NCI-H1436 (cell line): ENCODE results near the gene POF1B.
"Not testable (repeated sequence)": the region's sequence is repeated elsewhere in the genome, so short reads cannot be mapped to it uniquely, and the experiment has no call there.

Source experiments
- DNase-seq: peaks from one replicate; lab custom pipeline; 2025; lab: John Stamatoyannopoulos, UW

POF1B gene, protein sequence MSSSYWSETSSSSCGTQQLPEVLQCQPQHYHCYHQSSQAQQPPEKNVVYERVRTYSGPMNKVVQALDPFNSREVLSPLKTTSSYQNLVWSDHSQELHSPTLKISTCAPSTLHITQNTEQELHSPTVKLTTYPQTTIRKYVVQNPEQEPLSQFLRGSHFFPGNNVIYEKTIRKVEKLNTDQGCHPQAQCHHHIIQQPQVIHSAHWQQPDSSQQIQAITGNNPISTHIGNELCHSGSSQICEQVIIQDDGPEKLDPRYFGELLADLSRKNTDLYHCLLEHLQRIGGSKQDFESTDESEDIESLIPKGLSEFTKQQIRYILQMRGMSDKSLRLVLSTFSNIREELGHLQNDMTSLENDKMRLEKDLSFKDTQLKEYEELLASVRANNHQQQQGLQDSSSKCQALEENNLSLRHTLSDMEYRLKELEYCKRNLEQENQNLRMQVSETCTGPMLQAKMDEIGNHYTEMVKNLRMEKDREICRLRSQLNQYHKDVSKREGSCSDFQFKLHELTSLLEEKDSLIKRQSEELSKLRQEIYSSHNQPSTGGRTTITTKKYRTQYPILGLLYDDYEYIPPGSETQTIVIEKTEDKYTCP

DNA sequence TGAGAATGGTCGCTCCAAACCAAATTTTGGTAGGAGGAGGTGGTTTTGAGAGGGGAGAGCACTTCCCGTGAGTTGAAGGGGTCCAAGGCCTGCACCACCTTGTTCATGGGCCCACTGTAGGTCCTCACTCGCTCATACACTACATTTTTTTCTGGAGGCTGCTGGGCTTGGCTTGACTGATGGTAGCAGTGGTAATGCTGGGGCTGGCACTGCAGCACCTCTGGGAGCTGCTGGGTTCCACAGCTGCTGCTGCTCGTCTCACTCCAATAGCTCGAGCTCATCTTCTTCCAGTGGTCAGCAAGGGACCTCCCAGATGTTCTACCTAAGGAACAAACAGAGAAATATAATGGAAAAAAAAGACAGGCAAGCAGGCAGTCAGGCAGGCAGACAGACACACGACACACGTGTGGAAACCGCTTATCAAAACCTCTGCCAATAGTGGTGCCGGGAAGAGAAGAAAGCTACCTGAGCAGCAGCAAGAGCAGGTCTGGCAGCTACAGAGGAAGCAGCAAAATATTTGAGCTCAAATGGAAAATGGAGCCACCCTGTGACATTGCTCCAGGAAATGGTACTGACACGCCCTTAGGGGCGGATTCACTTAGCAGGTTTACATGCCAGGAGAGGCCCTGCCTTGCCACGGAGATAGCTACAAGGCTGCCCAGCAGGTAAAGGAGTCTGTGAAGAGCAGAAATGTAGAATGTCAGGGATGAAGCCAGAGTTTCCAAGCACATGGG lies at the start of gene POF1B:
TSS of gene POF1B (minus strand) at position 492 of the 734 bp plus-strand sequence. CDS start at position 281, 211 bp downstream.
- DNase-seq, result peak; percentile 45

- no peak for DNase-seq
Observed at GRCh38 chrX:85429066-85429465, 49.6 kb upstream of the POF1B start.

DNA sequence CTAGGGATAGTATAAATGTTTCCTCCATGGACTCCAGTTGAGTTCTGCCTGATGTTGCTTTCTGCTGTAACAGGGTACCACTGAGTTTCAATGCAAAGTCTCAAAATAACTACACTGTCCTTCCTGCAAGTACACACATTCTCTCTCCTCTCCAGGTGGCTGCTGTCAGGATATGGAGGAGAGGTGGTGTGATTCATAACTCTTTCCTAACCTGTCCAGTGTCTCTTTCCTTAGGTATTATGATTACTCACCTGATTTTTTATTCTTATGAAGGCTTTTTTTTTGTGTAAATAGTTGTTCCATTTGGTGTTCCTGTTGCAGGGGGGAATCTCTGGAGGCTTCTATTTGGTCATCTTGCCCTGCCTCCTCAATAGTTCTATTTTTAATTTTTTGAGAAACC lies 39.8 kb upstream of the POF1B start:
- no peak for DNase-seq

GRCh38 chrX:85391878-85392238 lies 12.4 kb upstream of the POF1B start:
- no peak for DNase-seq

DNA sequence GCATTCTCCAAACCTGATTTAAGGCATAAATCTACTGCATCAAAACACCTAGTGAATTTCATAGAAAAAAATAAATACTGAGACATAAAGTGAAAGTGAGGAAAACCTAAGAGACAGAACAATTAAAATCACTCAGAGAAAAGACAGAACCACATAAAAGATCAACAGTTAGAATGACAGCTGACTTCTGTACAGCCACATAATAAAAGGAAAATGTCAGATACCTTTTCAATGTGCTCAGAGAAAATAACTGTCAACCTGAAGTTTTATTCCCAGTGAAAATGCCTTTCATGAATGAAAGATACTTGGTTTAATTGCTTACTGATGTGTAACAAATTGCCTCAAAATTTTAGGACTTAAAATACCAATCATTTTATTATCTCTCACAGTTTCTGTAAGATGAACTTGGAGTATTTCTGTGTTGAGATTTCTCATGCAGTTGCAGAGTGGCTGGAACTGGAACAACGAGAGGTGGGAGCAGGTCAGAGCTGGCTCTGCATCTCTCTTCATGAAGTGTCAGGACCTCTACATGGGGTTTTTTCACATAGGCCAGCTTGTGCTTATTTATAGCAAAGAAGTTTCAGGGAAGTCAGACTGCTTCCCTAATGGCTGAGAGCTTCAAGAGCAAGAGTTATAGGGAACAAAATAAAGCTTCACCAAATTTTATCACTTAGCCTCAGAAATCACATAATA lies 11.9 kb upstream of the POF1B start:
- no peak for DNase-seq

- DNase-seq, result no peak
Observed at GRCh38 chrX:85381602-85382001, 2.1 kb upstream of the POF1B start.

DNA sequence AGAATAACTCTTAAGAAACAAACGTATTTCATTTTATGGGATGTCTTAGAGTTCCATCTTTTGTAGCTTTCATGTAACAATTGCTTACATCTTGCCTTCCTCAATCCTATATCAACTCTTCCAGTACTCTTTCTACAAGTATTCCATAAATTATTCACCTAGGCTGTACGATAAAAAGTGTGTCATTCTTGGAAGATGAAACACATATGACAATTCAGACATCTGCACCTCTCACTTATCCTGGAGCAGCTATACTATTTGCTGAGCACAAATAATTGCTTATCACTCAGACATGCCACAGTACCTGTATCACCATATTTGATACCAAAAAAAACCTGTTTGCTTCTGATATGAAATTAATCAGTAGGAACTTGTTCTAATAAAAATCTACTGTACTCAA lies 1.0 kb downstream of the POF1B start:
- peak; percentile 6 for DNase-seq

DNA sequence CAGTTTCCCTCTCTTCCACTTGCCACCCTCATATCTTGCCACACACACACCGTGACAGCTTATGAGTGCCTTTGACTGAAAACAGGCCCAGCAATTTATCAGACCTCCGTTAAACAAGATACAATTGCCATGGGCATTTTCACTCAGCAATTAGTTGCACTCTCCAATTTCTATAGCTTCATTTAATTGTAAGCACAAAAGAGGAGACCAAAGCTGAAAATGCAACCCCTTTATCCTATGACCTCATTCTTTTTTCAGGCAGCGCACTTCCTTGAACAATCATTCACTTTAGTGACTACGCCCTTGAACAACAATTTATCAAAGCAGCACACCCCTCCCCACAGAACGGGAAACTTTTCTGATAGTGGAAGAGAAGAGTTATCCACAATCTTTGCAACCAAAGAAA lies 4.1 kb downstream of the POF1B start:
- peak; percentile 83 for DNase-seq

DNA sequence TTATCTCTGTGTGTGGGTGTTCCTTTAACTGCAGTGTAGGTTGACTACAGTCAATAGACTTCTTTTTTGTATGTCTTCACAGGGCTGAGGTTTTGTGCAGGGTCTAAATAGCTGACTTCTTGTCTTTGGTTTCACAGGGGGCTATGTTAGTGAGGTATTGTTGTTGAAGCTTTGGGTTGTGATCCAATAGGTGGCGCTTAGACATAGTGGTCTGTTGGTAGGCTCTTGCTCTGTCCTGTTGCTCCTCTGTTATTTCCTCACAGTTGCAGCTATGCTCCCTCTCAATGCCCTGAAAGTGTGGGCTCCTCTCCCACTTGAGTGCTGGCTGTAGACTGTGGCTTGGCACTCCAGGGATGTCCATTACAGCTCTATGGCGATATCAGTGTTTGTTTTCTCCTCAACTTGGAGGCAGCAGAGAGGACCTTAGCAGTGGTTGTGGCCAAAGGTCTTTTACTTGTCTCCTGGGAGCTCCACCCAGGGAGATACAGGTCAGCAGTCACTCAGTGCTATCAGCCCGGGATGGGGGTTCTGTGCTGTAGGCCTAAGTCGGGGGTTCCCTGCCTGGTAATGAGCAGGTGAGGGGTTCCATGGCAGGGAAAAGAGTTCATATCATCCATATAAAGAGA lies 14.0 kb downstream of the POF1B start:
- no peak for DNase-seq

- no peak for DNase-seq
Observed at GRCh38 chrX:85359051-85359450, 20.4 kb downstream of the POF1B start.

GRCh38 chrX:85345523-85345922 lies 33.9 kb downstream of the POF1B start:
- DNase-seq, result no peak

DNA sequence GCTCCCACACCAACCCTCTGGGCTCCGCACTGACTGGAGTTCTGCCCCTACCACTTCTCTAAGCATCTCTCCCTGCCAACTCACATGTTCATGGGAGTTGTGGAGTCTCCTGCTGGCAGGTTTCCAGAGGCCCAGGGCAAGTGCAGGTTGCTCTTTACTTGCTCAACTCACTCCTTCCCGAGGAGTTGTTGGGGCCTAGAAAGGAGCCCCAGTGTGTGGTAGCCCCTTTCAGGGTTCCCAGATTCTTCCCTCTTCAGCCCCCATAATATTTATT lies 52.5 kb downstream of the POF1B start:
- DNase-seq, result no peak

DNA sequence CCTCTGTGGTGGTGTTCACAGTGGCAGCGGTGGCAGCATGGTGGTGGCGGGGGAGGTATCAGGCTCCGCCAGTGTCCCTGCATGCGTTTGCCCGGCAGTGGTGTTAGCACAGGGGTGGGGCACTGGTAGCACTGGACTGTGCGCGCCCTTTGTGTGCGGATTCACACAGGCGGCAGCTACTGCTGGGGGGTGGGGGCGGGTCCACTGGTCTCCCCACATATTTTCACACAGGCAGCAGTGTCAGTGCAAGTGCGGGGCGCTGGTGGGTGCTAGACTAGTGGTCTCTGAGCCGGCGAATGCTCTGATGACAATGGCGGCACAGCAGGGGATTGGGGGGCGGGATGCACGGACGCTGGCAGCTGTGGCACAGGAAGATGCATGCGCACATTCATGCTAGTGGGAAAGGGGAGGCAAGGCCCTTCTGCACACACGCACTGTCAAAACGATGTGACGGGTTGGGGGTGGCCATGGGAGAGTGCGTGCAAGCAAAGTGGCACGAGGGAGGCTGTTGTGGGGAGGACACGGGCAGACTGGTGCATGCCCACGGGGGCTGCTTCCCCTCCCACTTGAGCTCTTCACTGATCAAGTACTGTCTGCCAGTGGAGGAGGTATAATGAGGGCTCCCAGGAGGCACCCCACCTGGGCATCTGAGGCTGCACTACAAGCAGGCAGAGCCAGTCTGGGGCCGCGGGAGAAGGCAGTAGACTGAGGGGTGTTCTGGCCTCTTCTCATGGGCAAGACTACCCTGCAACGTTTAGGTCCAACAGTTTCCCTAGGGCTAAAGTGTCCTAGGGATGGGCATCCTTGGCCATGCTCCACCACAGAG lies 53.0 kb downstream of the POF1B start:
- DNase-seq, result no peak

- not testable (repeated sequence) for DNase-seq
Observed at GRCh38 chrX:85311348-85311747, 68.1 kb downstream of the POF1B start.

DNA sequence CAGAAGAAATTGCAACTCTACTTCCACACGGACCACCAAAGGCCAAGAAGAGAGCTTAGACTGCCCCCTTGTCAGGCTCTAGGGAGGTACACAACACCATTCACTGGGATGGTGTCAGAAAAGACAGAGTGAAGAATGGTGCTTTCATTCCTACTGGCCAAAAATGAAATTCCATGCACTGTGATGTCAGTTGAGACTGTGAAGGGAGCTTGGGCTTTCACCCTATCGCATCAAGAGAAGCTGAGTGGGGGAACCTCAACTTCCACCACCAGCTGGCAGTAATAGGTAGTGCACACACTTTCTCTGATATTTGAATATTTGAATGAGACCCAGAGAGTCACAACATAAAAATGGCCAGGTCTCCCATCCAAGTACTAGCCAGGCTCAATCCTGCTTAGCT lies 69.7 kb downstream of the POF1B start:
- DNase-seq, result no peak

DNA sequence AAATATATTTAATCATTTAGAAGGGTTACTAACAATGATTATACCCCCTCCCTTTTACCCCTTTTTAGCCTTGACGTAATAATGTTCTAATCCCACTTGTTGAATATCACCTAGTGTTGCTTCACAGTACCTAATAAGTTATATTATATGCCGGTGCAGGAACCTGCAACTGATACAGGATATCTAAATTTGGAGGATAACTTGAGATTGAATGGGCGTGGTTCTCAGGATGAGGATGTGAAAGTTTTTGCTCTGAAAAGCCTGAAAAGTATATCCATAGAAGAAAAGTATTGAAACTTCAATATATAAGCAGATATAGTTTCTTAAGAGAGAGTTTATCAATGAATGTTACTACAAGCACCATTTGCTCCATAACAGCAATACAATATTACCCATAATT lies 75.9 kb downstream of the POF1B start:
- no peak for DNase-seq

DNA sequence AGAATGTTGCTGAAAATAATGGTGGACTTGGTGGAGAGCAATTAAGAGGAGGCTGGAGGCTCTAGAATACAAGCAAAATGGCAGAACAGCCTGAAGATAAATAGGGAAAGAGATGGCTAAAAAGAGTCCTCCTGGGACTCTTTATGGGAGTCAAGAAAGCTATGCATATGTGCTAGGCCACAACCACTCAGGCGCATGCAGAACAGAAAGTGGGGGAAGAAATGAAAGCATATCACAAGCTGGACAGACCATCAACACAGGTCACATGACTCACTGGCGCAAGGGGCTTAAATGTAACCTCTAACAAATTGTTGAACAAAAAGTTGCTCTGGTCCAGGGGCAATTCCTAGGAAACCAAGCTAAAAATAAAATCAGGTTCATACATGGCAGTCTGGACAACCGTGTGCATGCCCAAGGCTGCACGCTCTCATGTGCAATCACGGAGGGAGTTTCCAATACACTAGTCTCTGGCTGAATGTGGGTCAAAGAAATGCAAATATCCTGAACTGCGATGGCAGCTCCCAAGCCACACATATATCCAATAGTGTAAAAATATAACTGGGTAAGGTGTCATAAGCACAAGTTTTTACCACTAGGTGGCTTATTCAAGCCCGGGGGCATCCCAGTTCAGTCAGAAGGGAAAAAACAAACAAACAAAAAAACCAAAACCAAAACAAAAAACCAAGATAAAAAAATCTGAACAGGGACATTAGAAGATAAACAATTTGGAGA lies 90.3 kb downstream of the POF1B start:
- no peak for DNase-seq

GRCh38 chrX:85285286-85285685 lies 94.2 kb downstream of the POF1B start:
- not testable (repeated sequence) for DNase-seq

GRCh38 chrX:85244450-85245211 lies 134.8 kb downstream of the POF1B start:
- DNase-seq, result peak; percentile 17
